Osteocyte (in vitro differentiated cells): Measurements from ENCODE around the gene RIPOR2. TPM values are rescaled to one million over a fixed set of nuclear protein-coding genes. Genes with fewer than 3 reads are reported as not detected.
A peak's percentile ranks its signal among the peaks of the same experiment; 100 is the strongest.

Experiments
- DNase-seq: peaks from one replicate; pipeline ENCODE4 v3.0.0; 2021; ENCODE audit warnings: mixed read lengths; ENCODE audit not compliant: unreplicated experiment; ENCODE audit errors: extremely low spot score
- H3K27ac Mint-ChIP-seq: one replicate; pipeline ENCODE4 v1.8.0; 2021; ENCODE audit warnings: mild to moderate bottlenecking, mixed read lengths; ENCODE audit not compliant: unreplicated experiment
- H3K27me3 Mint-ChIP-seq: one replicate; pipeline ENCODE4 v1.8.0; 2021; ENCODE audit warnings: mixed read lengths; ENCODE audit not compliant: unreplicated experiment
- H3K36me3 Mint-ChIP-seq: one replicate; pipeline ENCODE4 v1.8.0; 2021; ENCODE audit warnings: mixed read lengths; ENCODE audit not compliant: unreplicated experiment
- H3K4me1 Mint-ChIP-seq: one replicate; pipeline ENCODE4 v1.8.0; 2021; ENCODE audit warnings: mixed read lengths; ENCODE audit not compliant: unreplicated experiment
- H3K4me3 Mint-ChIP-seq: one replicate; pipeline ENCODE4 v1.8.0; 2021; ENCODE audit warnings: mild to moderate bottlenecking, moderate library complexity, mixed read lengths; ENCODE audit not compliant: unreplicated experiment
- H3K9me3 Mint-ChIP-seq: one replicate; pipeline ENCODE4 v1.8.0; 2021; ENCODE audit warnings: mixed read lengths; ENCODE audit not compliant: unreplicated experiment
- total RNA-seq: library from RNA; stranded (reverse); gene quantifications from 2 replicates; pipeline ENCODE4 v1.2.1, GENCODE V29; 2021
- TF ChIP-seq, protein P1 (sequence below): fragments of 200-600 bp; sonication (generic); IDR thresholded peaks from 2 replicates; pipeline ENCODE4 v1.5.0; 2021; ENCODE audit warnings: antibody characterized with exemption, mild to moderate bottlenecking, moderate library complexity

The RIPOR2 gene
- total RNA-seq, 1 donor from 2014 or later = 6.3 TPM

DNA sequence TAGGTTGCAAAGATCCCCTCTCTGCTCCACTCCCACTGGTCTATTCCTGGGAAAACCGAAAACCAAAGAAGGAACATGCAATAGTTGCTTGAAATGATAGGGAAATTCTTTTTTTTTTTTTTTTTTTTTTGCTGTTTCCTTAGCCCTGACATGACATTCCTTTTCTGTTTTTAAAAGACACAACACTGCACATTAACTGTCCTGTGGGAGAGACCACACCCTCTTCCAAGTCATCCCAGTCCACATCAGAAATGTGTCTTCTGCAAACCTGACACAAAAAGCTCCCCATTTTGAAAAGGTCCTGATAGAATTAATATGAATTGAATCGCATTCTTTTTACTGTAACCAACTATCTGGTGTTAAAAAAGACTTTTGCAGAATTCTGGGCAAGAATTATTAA, 43.4 kb upstream of the RIPOR2 start:
- TF ChIP-seq, protein P1, sequence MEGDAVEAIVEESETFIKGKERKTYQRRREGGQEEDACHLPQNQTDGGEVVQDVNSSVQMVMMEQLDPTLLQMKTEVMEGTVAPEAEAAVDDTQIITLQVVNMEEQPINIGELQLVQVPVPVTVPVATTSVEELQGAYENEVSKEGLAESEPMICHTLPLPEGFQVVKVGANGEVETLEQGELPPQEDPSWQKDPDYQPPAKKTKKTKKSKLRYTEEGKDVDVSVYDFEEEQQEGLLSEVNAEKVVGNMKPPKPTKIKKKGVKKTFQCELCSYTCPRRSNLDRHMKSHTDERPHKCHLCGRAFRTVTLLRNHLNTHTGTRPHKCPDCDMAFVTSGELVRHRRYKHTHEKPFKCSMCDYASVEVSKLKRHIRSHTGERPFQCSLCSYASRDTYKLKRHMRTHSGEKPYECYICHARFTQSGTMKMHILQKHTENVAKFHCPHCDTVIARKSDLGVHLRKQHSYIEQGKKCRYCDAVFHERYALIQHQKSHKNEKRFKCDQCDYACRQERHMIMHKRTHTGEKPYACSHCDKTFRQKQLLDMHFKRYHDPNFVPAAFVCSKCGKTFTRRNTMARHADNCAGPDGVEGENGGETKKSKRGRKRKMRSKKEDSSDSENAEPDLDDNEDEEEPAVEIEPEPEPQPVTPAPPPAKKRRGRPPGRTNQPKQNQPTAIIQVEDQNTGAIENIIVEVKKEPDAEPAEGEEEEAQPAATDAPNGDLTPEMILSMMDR = no peak
- H3K4me1 Mint-ChIP-seq = peaks cover 50% of the 10 kb centered on the region
- H3K27ac Mint-ChIP-seq = peak overlapping the region; percentile 80
- no peaks in the 10 kb centered on the region for H3K27me3 Mint-ChIP-seq
- H3K9me3 Mint-ChIP-seq = no peaks in the 10 kb centered on the region
- H3K4me3 Mint-ChIP-seq = no peak overlapping the region
- no peak for DNase-seq
- H3K36me3 Mint-ChIP-seq = no peaks in the 10 kb centered on the region

DNA sequence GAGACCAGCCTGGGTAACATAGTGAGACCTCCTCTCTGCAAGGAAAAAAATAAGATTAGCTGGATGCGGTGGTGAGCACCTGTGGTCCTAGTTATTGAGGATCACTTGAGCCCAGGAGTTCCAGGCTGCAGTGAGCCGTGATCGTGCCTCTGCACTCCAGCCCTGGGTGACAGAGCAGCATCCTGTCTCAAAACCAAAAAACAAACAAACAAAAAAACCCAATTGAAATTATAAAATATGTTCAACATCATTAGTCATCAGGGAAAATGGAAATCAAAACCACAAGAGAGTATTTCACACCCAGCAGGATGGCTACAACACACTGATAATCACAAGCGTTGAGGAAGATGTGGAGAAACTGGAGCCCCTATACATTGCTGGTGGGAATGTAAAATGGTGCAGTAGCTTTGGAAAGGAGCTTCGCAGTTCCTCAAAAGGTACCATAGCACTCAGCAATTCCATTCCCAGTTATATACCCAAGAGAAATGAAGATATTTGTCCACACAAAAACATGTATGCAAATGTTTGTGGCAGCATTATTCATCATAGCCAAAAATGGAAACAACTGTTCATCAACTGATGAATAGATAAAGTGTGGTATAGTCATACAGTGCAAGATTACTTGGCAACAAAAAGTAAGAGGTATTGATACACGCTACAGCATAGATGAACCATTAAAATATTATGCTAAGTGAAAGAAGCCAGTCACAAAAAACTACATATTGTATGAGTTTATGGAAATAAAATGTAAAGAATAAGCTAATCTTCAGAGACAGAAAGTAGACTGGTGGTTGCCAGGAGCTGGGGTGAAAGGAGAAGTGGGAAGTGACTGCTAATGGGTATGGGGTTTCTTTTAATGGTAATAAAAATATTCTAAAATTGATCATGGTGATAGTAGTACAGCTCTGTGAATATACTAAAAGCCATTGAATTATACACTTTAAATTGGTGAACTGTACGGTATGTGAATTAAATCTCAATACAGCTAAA, 38.7 kb upstream of the RIPOR2 start:
- Mint-ChIP-seq H3K36me3 (no peaks in the 10 kb centered on the region), H3K27me3 (no peaks in the 10 kb centered on the region), H3K4me3 (no peak overlapping the region), H3K27ac (no peak overlapping the region), H3K9me3 (no peaks in the 10 kb centered on the region), H3K4me1 (peaks cover 24% of the 10 kb centered on the region)
- TF ChIP-seq, protein P1 = no peak
- no peak for DNase-seq

DNA sequence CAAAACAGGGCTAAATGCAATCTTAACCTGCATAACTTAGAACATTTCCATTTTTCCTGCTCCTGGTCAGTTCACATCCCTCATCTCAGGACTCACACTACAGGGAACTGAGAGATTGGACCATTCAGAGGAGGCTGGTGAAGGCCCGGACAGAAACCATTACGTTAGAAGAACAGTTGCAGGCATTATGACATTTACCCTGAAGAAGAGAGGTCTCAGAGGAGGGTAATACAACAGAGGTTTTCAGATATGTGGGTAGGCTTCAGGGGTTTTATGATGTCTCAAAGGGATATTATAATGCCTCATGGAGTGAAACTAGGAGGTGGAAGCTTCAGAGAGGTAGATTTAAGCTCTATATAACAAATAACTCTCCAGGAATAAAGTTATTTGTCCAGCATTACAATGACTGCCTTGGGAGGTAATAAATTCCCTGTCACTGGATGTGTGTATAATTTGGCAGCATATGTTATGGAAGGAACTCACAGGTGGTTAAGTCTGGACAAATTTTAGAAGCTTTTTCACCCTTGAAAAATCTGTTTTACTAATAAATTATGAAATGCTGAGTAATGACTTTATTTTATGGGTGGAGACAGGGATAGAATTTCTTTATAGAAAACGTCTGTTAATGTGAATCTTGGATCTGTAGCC, 36.7 kb upstream of the RIPOR2 start:
- TF ChIP-seq, protein P1 = no peak
- H3K36me3 Mint-ChIP-seq = no peaks in the 10 kb centered on the region
- no peak overlapping the region for H3K4me3 Mint-ChIP-seq
- no peak for DNase-seq
- no peaks in the 10 kb centered on the region for H3K9me3 Mint-ChIP-seq
- H3K27me3 Mint-ChIP-seq = no peaks in the 10 kb centered on the region
- H3K4me1 Mint-ChIP-seq = peaks cover 8% of the 10 kb centered on the region
- H3K27ac Mint-ChIP-seq = peak overlapping the region; percentile 19

DNA sequence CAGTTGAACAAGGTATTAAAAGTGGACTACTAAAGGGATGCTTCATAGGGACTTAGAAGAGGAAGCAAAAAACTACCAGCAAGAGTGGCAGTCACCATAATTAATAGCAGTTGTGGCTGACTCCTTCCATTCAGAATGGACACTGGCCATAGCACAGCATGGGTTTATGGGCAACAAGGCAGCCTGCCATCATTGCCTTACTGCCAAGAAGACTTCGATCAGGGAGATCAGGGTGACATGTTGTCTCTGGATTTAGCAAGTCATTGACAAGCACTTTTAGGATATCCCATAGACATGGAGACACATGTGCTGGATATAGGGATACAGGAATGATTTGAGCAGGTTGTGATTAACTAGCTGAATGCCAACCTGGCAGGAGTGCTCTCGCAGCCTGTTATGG, 35.3 kb upstream of the RIPOR2 start:
- DNase-seq = no peak
- Mint-ChIP-seq H3K4me3 (no peak overlapping the region), H3K27ac (no peak overlapping the region), H3K9me3 (no peaks in the 10 kb centered on the region), H3K4me1 (peaks cover 8% of the 10 kb centered on the region), H3K36me3 (no peaks in the 10 kb centered on the region), H3K27me3 (no peaks in the 10 kb centered on the region)
- TF ChIP-seq, protein P1 = no peak

DNA sequence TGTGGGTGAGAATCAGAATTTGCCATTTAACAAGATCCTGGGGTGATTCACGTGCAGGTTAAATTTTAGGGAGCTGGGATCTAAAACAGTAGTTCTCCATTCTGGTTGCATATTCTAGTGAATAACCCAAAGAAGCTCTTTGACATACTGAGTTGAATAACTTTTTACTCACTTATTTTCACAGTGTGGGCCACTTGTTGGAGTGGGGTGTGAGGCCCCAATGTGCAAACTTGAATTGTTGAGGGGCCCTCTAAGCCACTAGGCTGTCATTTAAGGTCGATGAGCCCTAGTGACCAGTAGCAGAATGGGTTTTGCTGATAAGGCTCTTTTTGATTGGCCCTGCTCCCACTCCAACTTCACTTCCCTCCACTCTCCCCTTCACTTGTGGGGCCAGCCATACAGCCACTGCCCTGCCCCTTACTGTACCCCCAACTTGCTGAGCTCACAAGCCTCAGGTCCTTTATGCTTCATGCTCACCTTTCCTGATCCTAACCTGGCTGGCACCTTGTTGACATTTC, 33.6 kb upstream of the RIPOR2 start:
- Mint-ChIP-seq H3K4me1 (peaks cover 8% of the 10 kb centered on the region), H3K27ac (no peak overlapping the region), H3K36me3 (no peaks in the 10 kb centered on the region), H3K4me3 (no peak overlapping the region), H3K27me3 (no peaks in the 10 kb centered on the region), H3K9me3 (no peaks in the 10 kb centered on the region)
- TF ChIP-seq, protein P1 = no peak
- DNase-seq = no peak
